Fibroblast of peridontal ligament (primary cell): Measurements from ENCODE around the gene CD96.
"Not testable (repeated sequence)": the region's sequence is repeated elsewhere in the genome, so short reads cannot be mapped to it uniquely, and the experiment has no call there.

Source experiments
- DNase-seq: peaks from one replicate; pipeline ENCODE4 v3.0.0-alpha.2; 2010; ENCODE audit errors: extremely low read depth

CD96 gene

GRCh38 chr3:111619833-111620232, 77.8 kb downstream of the CD96 start:
- no peak for DNase-seq

GRCh38 chr3:111621535-111621934, 79.5 kb downstream of the CD96 start:
- no peak for DNase-seq

GRCh38 chr3:111627092-111627491, 85.1 kb downstream of the CD96 start:
- no peak for DNase-seq

GRCh38 chr3:111629018-111629417, 87.0 kb downstream of the CD96 start:
- DNase-seq = not testable (repeated sequence)

GRCh38 chr3:111630638-111631037, 88.6 kb downstream of the CD96 start:
- peak; percentile 69 for DNase-seq

- no peak for DNase-seq
Observed at GRCh38 chr3:111635403-111635802, 93.4 kb downstream of the CD96 start.

- peak; percentile 54 for DNase-seq
Observed at GRCh38 chr3:111636366-111636885, 94.4 kb downstream of the CD96 start.

- no peak for DNase-seq
Observed at GRCh38 chr3:111639316-111639715, 97.3 kb downstream of the CD96 start.

- no peak for DNase-seq
Observed at GRCh38 chr3:111648991-111649579, 107.1 kb downstream of the CD96 start.

GRCh38 chr3:111650378-111651275, 108.6 kb downstream of the CD96 start:
- DNase-seq = no peak

GRCh38 chr3:111652492-111653180, 110.6 kb downstream of the CD96 start:
- DNase-seq = no peak

- no peak for DNase-seq
Observed at GRCh38 chr3:111653766-111654165, 111.8 kb downstream of the CD96 start.

GRCh38 chr3:111662012-111662411, 120.0 kb downstream of the CD96 start:
- no peak for DNase-seq

GRCh38 chr3:111662907-111663306, 120.9 kb downstream of the CD96 start:
- no peak for DNase-seq

- DNase-seq = no peak
Observed at GRCh38 chr3:111666041-111666735, 124.2 kb downstream of the CD96 start.

GRCh38 chr3:111667170-111667569, 125.2 kb downstream of the CD96 start:
- DNase-seq = no peak

GRCh38 chr3:111667621-111668239, 125.7 kb downstream of the CD96 start:
- DNase-seq = peak; percentile 58

- DNase-seq = no peak
Observed at GRCh38 chr3:111668326-111668725, 126.3 kb downstream of the CD96 start.

GRCh38 chr3:111668888-111669488, 127.0 kb downstream of the CD96 start:
- DNase-seq = peak; percentile 78

GRCh38 chr3:111669926-111670630, 128.1 kb downstream of the CD96 start:
- peak; percentile 56 for DNase-seq
